ENCODE results near the gene FJX1. TPM values are rescaled to one million over a fixed set of nuclear protein-coding genes. Genes with fewer than 3 reads are reported as not detected.

FJX1 gene
- total RNA-seq, 1 experiment from 2014 or later, result 13.7 TPM

DNA sequence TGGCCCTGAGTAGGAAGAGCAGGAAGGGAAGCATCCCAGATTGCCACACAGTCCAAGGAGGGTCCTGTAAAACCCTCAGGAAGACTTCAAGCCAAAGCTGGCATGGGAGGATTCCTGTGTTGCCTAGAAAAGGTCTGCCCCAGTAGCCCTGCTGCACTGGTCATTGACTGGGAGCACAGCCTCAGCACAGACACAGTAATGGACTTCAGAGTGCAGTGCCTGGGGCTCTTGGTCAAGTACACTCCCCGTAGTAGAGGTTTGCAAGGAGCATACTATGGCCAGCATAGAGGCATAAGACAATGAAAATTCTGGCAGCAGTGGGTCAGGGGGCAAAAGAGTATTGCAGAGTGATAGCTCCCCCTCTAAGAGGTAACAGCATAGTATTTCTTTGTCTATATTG lies 36.2 kb upstream of the FJX1 start:
- H3K9me3 ChIP-seq (ENCODE audit: control insufficient read depth in 1 of 2, insufficient read depth in 1 of 2, low read depth in 1 of 2, low read length in 2 of 2), result no peaks in the 10 kb centered on the region
- no peak for ATAC-seq

More for the DNA sequence above, 36.2 kb upstream of the FJX1 start:
- TF ChIP-seq SRF (IDR thresholded peaks at IDR 0.05; ENCODE audit: low read depth) (no peak), CEBPB (IDR thresholded peaks at IDR 0.05; ENCODE audit: low read depth) (no peak), ZNF274 (IDR thresholded peaks at IDR 0.05; ENCODE audit: low read depth, low read length) (no peak), REST (IDR thresholded peaks at IDR 0.05; ENCODE audit: low read depth) (no peak), RAD21 (IDR thresholded peaks at IDR 0.05; ENCODE audit: low read depth) (no peak), ELF1 (IDR thresholded peaks at IDR 0.05; ENCODE audit: borderline replicate concordance, low read depth) (no peak), ZFX (IDR thresholded peaks at IDR 0.05) (no peak), EZH2phosphoT487 (IDR thresholded peaks at IDR 0.05; ENCODE audit: borderline replicate concordance) (no peak), SIN3A (IDR thresholded peaks at IDR 0.05; ENCODE audit: low read depth) (no peak), FOSL1 (IDR thresholded peaks at IDR 0.05; ENCODE audit: low read depth) (no peak), YY1 (IDR thresholded peaks at IDR 0.05; ENCODE audit: extremely low read depth, insufficient replicate concordance, low read depth, low read length) (no peak), CBX3 (IDR thresholded peaks at IDR 0.05; ENCODE audit: low read depth) (no peak), ZBTB33 (IDR thresholded peaks at IDR 0.05; ENCODE audit: extremely low read depth, insufficient replicate concordance, low read length) (no peak), TCF7L2 (IDR thresholded peaks at IDR 0.05; ENCODE audit: borderline replicate concordance, extremely low read depth, insufficient read depth, insufficient read length) (no peak), JUND (IDR thresholded peaks at IDR 0.05) (no peak), SP1 (IDR thresholded peaks at IDR 0.05; ENCODE audit: low read depth) (no peak), EGR1 (IDR thresholded peaks at IDR 0.05; ENCODE audit: low read depth) (no peak), POLR2A (IDR thresholded peaks at IDR 0.05; ENCODE audit: borderline replicate concordance, extremely low read depth, insufficient read depth, insufficient read length) (no peak), MAX (IDR thresholded peaks at IDR 0.05) (no peak)
- TF ChIP-seq, protein P1, sequence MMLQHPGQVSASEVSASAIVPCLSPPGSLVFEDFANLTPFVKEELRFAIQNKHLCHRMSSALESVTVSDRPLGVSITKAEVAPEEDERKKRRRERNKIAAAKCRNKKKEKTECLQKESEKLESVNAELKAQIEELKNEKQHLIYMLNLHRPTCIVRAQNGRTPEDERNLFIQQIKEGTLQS (IDR thresholded peaks at IDR 0.05), result no peak
- no TSS peak for BruUV-seq (replicated peaks)
- no peaks in the 10 kb centered on the region for H3K79me2 ChIP-seq (ENCODE audit: insufficient read depth, low read length)
- H3K27me3 ChIP-seq (ENCODE audit: insufficient read depth, low read length), result no peaks in the 10 kb centered on the region; the same call in 1 of the 2 replicates
- H3K4me1 ChIP-seq (ENCODE audit: control insufficient read depth in 1 of 2, insufficient read depth in 2 of 2, low read length in 2 of 2), result peaks cover 7 to 19% of the 10 kb centered on the region in 2 experiments
- ChIA-PET RAD21 (ENCODE audit: low non-redundant PET in 1 of 2, low total read pairs in 2 of 2, uncharacterized antibody in 2 of 2, unreplicated experiment in 2 of 2) (no interaction called here), CTCF (no interaction called here), POLR2A (no interaction called here)
- H4K20me1 ChIP-seq (ENCODE audit: insufficient read depth), result no peaks in the 10 kb centered on the region
- H3K4me3 ChIP-seq (replicated peaks in 1 of 2; ENCODE audit: low read depth in 1 of 2, low read length in 2 of 2), result no peak overlapping the region
- H2AFZ ChIP-seq (ENCODE audit: low read depth, low read length, poor library complexity, severe bottlenecking), result no peak overlapping the region
- no peaks in the 10 kb centered on the region for H3K9me2 ChIP-seq (ENCODE audit: insufficient read depth)
- no peak for DNase-seq (ENCODE audit: low read depth, low spot score)
- H3K27ac ChIP-seq (ENCODE audit: low read depth, low read length), result no peak overlapping the region
- intact Hi-C loops (cut with micrococcal nuclease), result no loop called here
- H3K4me2 ChIP-seq (ENCODE audit: low read length), result no peak overlapping the region
- H3K36me3 ChIP-seq (ENCODE audit: control insufficient read depth in 1 of 2, insufficient read depth in 2 of 2, low read length in 2 of 2), result no peaks in the 10 kb centered on the region
- no peak overlapping the region for H3K9ac ChIP-seq (ENCODE audit: low read length)
